ENCODE data around the gene NPB.

NPB gene

DNA sequence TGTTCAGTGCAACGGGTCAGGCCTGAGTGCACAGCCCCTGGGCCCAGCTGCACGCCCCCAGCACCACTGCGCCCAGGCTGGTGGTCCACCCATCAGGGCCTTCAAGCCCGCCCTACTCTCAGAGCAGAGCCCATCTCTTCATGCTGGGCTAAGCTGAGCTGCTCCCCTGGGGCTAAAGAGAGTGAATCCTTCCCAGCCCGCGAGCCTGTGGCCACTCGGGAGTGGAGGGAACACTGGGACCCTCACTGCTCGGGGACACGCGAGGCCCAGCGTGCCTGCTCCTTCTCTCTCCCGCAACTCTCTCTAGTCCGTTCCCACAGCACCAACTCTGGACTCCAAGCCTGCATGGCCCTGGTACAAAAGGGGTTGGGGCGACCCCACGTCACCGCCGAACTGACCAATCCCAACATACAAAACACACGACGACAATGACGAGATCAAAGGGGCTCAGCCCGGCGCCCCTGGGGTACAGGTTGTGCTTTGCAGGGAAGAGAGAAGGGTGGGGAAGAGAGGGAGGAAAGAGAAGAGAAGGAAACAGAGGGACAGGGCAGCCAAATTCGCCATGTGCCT lies 20.0 kb downstream of the NPB start:
- no peak for DNase-seq

DNA sequence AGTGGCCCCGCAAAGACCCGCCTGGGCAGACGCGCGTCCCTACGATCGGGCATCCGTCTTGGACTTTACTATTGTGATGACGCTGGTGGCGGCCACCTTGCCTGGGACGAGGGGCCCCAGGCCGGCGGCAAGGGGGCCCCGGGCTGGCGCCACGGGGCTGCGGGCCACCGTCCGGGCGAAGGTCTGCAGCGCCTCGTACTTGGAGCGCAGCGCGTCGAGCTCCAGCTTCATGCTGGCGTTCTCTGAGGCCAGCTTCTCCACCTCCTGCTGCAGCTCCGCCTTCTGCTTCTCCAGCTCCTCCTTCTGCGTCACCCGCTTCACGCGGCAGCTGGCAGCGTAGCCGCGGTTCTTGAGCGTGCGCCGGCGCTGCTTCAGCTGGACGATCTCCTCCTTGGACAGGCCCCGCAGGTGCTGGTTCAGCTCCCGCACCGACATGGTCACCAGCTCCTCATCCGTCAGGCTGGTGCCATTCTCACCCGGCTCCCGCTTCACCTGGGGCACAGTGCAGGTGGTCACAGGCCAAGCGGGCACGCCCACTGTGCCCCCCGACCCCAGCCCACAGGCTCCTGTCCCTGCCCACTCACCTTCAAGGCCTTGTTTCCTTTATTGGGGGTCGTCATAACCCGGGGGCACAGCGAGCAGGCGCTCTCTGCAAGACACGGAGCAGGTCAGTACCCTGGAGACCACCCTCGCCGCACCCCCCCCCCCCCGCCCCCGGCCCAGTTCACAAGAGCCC lies 20.7 kb downstream of the NPB start:
- no peak for DNase-seq
- in situ Hi-C loops (cut with MboI; ENCODE audit: low pct_unique_long_range_greater_than_20kb, low sequenced_read_pairs): no loop called here

More for the DNA sequence above, 20.0 kb downstream of the NPB start:
- in situ Hi-C loops (cut with MboI; ENCODE audit: low pct_unique_long_range_greater_than_20kb, low sequenced_read_pairs): no loop called here

DNA sequence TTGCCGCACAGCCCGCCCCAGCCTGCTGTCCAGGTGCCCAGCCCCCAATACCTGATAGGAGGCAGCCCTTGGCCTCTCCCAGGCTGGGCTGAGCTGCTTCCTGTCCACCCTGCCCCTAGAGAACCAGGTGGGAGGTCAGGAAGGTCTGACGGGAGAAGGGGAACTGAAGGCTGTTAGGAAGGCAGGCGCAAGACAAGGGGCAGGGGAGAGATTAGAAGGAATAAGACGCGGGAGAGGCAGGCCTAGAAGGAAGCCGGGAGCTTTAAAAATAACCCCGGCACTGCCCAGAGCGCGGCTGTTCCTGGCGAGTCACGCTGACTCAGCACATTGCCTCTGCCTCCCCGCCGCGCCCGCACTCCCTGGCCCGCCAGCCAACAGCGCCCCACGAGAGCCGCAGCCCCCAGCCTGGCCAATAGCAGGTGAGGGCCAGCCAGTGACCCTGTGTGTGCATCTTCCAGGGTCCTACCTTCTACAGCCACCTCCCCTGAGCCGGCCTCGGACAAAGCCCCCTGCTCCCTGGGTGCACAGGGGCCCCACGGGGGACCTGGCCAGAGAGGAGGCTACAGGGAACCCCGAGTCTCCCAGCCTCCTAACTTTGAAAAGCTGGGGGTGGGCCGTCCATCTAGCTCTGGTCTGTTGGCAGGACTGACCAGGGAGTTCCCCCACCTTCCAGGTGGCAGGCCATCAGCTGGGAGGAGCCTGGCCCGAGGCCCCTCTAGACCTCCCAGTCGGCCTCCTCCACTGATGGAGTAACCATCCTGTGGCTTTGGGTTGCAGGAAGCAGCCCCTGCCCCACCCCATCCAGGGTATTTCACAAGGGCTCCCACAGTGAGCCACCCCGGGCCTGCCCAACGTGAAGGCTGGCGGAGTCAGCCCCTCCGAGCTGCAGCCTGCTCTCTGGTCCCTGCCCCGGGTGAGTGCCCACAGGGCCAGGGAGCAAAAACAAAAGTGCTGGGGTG lies 21.5 kb downstream of the NPB start:
- in situ Hi-C loops (cut with MboI; ENCODE audit: low pct_unique_long_range_greater_than_20kb, low sequenced_read_pairs): no loop called here

DNA sequence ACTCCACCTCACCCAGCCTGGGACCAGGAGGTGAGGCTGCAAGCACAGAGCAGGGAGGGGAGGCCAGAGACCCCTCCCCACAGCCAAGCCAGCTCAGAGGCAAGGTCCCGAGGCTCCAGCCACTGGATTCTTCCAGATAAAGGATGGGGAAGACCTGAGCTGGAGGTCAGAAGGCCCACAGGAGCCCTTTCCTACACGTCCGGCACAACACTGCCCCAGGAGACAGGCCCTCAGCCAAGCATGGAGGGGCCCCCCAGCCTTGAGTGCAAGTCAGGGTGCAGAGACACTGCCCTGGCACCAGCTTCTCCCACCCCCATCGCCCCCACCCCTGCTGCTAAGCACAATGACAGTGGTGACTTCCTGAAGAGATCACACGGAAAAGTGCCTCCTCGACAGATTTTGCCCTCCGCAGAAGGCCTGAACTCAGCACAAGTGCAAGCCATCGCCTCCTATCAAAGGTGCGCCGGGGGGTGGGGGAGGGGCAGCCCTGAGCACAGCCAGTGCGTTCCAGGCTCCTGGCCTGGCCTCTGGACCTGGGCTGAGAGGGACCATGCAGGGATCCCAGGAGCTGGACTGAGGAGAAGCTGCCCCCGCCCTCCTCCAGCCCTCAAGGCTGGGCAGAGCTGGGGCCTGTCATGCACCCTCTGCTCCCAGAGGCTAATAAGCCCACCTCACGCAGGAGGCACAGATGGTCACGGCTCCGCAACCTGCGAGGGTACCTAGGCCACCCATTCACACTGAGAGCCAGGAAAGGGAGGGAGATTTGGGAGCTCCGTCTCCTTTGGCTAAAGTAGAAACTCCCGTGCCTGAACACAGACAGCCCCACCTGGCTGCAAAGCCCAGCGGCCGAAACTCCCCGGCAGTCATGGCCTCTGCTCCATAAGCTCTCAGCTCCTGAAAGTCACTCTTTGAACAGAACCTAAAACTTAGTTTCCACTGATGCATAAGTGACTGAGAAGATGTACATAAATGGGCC lies 22.8 kb downstream of the NPB start:
- in situ Hi-C loops (cut with MboI; ENCODE audit: low pct_unique_long_range_greater_than_20kb, low sequenced_read_pairs): no loop called here
- DNase-seq: no peak

More for the DNA sequence above, 21.5 kb downstream of the NPB start:
- DNase-seq: peak; percentile 84

DNA sequence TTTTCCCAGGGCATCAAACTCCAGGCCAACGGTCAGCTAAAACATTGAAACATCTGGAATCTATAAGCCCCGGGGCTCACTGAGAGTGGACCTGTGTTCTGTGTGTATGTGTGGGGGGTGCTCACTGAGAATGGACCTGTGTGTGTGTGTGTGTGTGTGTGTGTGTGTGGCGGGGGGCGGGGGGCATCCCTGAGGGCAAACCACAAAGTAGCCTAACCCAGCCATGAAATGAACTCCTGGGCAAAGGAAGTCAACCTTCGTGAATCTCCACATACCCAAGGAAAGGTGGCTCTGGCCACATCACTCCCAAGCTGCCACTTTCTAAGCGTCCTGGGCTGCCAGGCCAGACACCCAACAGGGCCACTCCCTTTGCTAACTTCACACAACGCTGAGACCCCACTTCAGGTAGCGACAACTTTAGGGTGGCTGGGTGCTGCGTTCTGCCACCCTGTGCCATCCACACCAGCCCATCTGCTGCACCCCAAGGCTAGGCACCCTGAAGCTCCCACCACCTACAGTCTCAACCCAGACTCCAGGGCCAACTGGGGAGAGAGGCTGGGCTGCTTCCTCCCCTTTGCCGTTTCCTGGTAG lies 23.9 kb downstream of the NPB start:
- in situ Hi-C loops (cut with MboI; ENCODE audit: low pct_unique_long_range_greater_than_20kb, low sequenced_read_pairs): no loop called here

DNA sequence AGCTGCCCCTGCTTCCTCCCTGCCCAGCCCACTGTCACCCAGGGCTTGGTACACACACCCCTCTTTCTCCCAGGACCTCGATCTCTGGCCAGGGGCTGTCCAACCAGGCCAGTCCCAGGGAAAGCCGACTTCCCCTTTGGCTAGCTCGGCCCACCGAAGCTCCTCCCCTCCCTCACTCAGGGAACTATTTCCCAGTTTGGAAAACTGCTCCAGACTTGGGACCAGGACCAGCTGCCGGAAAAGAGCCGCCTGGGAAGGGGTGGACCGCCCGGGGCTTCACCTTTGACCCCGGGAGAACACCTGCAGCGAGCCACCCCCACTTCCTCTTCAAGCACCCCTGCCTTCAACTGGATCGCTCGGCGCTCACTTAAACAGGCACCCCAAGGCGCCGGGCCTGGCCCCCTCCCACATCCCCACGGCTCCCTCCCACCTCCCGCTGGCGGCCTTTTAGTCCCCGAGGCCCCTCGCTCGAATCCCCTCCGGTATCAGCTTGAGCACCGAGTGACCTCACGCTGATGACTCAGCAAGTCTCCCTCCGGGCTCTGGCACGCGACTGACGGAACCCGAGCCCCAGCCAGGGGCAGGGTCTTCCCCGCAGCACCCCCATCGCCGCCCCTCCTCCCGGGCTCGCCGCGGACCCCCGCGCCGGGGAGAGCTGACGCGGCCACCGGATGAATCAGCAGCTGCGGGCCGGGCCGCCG lies 24.6 kb downstream of the NPB start:
- peak; percentile 56 for DNase-seq
- in situ Hi-C loops (cut with MboI; ENCODE audit: low pct_unique_long_range_greater_than_20kb, low sequenced_read_pairs): no loop called here

More for the DNA sequence above, 23.9 kb downstream of the NPB start:
- no peak for DNase-seq

DNA sequence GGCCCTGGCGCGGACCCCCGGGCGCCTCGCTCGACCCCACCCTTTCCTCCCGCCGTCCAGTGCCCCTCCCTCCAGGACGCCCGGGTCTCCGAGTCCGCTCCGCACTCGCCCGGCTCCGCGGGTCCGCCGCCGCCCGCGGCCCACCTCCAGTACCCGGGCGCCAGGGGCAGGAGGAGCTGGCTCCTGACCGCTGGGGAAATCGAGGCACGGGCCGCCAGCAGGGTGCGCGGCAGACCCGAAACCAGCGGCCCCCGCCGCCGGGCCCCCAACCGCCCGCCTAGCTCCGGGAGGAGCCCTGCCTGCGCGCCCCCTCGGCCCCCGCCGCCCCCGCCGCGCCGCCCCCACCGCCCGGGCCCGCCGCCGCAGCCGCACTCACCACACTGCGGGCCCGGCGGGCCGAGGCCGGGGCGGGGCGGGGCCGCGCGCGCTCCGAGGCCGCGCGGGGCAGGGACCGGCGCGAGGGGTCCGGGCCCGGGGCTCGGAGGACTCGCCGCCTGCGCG lies 25.2 kb downstream of the NPB start:
- DNase-seq: no peak
- in situ Hi-C loops (cut with MboI; ENCODE audit: low pct_unique_long_range_greater_than_20kb, low sequenced_read_pairs): no loop called here

DNA sequence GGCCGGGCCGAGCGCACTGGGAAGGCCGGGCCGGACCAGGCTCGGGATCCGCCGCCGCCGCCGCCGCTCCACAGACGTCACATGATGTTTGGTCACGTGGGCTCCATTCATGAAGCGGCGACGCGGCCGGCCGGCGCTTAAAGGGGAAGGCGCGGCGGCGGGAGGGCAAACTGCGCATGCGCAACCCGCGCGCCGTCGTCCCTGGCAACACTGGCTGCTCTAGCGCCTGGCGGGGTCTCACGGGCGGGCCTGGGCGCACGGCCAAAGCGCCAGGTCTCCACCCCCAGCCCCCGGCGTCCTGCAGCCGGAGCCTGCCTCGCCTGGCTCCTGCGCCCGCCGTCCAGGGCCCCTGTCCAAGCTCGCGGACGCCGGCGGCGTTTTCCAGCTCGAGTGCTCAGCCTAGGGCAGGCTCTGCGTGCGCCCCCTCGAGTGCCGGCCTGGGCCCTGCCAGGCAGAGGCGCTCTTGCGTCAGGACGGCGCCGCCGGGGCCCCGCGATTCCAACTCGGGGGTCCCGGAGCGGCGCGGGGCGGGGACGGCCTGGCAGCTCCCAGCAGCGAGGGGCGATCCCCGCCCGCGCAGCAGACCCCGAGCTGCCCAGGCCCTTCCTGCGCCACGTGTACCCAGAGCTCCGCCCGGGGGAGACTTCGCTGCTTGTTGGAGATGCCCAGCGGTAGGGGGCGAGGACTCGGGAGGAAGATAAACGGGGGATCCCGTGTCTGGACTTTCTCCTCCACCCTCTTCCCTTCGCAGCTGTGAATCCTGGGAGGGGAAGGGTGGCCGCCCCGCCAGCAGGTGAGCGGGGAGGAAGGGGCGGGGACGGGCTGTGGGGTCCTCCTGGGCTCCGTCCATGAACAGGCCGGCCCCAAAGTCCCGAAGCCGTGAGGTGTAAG lies 25.9 kb downstream of the NPB start, which contains the start of gene MAFG:
MAFG (minus strand) TSS at position 83 of the 891 bp plus-strand sequence. CDS start 4,550 bp downstream, outside the sequence.
- in situ Hi-C loops (cut with MboI; ENCODE audit: low pct_unique_long_range_greater_than_20kb, low sequenced_read_pairs): no loop called here
- peak; percentile 96 for DNase-seq

DNA sequence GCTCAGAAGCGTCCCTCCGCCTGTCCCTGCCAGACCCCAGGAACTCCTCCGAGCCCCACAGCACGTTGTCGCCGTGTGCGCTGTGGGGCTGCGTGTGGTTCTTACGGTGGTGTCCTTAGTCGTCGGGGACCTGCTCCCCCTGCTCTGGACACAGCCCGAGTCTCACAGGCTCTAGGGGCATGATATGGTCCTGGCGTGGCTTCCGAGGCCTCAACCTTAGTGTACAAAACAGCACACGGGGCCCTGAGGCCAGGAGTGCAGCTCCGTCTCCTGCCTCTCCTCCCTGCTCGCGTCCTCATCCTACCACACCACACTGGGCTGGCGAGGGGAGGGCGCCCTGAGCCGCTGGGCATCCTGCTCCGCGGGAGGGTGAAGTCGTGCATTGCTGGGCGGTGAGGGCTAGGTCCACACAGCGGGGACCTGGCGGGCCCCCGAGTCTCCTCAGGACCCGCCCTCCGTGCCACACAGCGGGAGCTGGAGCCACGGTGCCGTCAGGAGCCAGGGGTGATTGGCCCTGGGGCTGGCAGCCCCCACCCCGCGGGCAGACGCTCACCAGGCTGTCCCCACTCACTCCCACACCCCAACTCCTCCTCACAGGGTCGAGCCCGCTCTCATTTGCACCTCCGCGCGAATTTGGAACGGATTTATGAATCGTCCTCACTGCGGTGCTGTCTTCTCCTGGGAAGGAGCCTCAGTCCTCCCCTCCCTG lies 26.7 kb downstream of the NPB start:
- no peak for DNase-seq
- in situ Hi-C loops (cut with MboI; ENCODE audit: low pct_unique_long_range_greater_than_20kb, low sequenced_read_pairs): no loop called here

DNA sequence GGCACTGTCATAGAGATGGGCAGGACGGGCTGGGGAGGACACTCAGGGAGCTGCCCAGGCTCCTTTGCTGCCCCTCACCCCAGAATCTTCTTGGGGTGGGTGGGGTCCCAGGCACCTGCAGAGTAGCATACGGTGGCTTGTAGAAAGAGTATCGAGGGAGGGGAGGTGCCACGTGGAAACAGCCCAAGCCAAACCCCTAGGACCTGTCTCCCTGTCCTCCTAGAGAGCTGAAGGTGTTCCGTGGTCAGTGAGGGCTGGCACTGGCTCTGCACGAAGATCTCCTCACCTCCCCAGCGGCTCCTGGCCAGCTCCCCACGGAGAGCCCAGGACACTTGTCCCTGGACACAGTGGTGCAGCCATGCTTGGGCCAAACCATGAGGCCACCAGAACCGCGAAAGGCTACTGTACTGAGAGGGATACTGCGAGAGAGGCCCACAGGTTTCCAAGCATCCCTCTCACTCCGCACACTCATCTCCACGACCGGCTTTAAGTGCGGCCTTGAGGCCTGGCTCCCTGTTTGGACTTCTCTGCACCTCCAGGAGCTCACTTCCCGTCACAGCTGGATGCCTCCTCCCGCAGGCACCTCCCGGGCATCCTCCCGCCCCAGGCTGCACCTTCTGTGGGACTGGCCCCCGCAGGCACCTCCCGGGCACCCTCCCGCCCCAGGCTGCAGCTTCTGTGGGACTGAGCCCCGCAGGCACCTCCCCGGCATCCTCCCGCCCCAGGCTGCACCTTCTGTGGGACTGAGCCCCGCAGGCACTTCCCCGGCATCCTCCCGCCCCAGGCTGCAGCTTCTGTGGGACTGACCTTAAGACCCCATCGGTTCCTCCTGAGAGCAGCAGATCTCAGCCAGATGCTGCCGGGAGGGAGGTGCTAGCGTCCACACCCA lies 27.5 kb downstream of the NPB start:
- DNase-seq: no peak
- in situ Hi-C loops (cut with MboI; ENCODE audit: low pct_unique_long_range_greater_than_20kb, low sequenced_read_pairs): no loop called here

DNA sequence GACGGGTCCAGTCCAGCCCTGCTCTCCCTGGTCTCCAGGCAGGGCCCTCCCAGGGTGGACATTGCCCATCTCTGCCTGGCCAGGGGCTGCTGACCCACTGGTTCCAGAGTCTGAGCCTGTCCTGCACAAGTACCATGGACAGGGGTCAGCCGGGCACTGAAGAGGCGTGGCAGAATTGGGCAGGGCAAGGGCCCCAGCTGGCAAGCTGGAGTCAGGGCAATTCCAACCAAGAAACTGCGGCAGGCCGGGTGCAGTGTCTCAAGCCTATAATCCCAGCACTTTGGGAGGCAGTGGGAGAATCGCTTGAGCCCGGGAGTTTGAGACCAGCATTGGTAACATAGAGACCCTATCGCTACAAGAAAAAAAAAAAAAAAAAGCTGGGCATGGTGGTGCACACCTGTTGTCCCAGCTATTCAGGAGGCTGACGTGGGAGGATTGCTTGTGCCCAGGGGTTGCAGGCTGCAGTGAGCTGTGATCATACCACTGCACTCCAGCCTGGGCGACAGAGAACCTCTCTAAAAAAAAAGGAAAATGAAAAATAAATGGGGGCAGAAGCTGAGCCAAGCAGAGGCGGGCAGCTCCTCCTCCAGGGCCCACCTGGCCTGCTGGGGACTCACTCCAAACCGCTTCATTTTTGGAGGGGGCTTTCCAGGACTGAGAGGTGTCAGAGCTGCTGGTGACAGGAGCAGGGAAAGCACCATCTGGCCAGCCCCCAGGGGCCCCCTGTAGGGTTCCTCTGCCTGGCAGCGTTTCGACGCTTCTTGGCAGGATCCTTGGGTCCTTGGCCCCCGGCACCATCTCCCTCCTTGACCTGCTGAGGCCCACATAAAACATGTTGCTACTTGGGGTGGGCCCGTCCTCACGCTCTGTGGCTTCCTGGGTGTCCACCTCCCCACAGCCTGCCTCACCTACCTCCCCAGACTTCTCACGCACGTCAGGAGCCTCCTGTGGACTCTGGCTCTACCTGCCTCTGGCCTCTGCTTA lies 28.4 kb downstream of the NPB start:
- DNase-seq: no peak
- in situ Hi-C loops (cut with MboI; ENCODE audit: low pct_unique_long_range_greater_than_20kb, low sequenced_read_pairs): no loop called here

DNA sequence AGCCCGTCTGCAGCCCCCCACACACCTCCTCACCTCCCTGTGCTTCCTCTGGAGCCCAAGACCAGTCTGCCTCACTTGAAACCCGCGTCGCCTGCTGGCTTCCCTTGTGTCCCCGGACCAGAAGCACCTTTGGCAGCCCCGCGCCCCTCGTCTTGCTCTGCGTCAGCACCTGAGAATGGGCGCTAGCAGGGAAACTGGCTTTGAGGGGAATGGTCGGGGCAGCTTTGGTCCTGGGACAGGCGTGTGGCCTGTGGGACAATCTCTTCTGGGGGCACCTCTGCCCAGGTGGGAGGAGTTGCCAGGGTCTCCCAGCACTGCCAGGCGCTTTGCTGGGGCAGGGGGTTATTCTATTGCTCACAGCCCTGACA lies 29.1 kb downstream of the NPB start:
- no peak for DNase-seq
- in situ Hi-C loops (cut with MboI; ENCODE audit: low pct_unique_long_range_greater_than_20kb, low sequenced_read_pairs): no loop called here

DNA sequence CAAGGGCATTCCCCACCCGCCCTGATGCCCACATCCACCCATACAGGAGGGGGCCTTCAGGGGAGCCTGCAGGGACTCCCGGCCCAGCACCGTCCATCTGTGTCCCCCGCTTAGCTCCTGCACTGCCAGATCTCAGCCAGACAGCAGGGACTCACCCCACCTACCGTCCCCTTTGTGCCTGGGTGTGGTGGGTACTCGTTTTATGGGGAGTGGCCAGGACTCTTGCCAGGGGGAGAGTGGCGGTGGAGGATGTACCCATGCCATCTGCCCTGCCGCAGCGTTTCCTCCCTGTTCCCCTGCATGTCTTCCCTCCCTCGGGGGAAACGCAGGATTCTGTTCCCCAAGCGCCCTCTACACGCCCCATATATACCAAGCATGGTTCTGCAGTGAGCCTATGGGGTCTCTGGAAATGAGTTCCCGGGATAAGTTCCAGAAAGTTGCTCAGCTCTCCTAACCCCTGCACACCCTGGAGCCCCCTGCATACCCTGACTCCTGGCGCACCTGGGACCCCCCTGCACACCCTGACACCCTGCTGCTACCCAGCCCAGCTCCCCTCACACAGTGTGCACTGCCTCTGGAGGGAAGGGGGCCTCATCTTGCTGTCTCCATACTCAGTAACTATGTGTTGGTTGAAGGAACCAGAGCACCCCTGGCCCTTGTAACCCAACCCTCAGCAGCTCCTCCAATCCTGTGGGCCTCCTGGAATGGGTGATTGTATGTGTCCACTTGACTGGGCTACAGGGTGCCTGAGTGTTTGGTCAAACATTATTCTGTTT lies 29.7 kb downstream of the NPB start:
- no peak for DNase-seq

More for the DNA sequence above, 29.7 kb downstream of the NPB start:
- in situ Hi-C loops (cut with MboI; ENCODE audit: low pct_unique_long_range_greater_than_20kb, low sequenced_read_pairs): no loop called here
